ENCODE measurements around the gene ACBD3. TPM values are rescaled to one million over a fixed set of nuclear protein-coding genes. Genes with fewer than 3 reads are reported as not detected.

Gene ACBD3
- total RNA-seq, 4 donors from 2014 or later, result 30.0 to 48.8 (median 34.3) TPM

- Histone ChIP-seq H3K27me3 (no peaks in the 10 kb centered on the region), H3K4me3 (peak overlapping the region; percentile 42 to 80), H3K36me3 (no peaks in the 10 kb centered on the region), H3K9me3 (no peaks in the 10 kb centered on the region), H3K27ac (peak overlapping the region in 3 of 4 donors; percentile 63 to 81 (median 74)), H3K4me1 (peaks cover 0 to 24% (median 5%) of the 10 kb centered on the region in 3 donors)
- ATAC-seq, result peak; percentile 86
- WGBS, 2 donors (ENCODE audit: low coverage in 1 of 2), result no CpG with 5 or more reads among the region's 104 CpGs
- TF ChIP-seq POLR2A (IDR thresholded peaks at IDR 0.05) (no peak), CTCF (IDR thresholded peaks at IDR 0.05) (peak in 3 of 4 experiments; percentile 86 to 97 (median 96)), EP300 (IDR thresholded peaks at IDR 0.05) (no peak), POLR2AphosphoS5 (IDR thresholded peaks at IDR 0.05) (peak; percentile 20)
These were observed 64.7 kb downstream of the ACBD3 start for GRCh38 chr1:226121587-226122400.

GRCh38 chr1:226121049-226121586 is 65.4 kb downstream of the ACBD3 start:
- Histone ChIP-seq H3K36me3 (no peaks in the 10 kb centered on the region), H3K4me1 (peaks cover 0 to 24% (median 5%) of the 10 kb centered on the region in 3 donors), H3K27me3 (no peaks in the 10 kb centered on the region), H3K4me3 (peak overlapping the region in 1 of 2 donors; percentile 80), H3K27ac (peak overlapping the region in 3 of 4 donors; percentile 63 to 81 (median 74)), H3K9me3 (no peaks in the 10 kb centered on the region)
- no peak for ATAC-seq
- TF ChIP-seq CTCF (IDR thresholded peaks at IDR 0.05) (no peak), EP300 (IDR thresholded peaks at IDR 0.05) (no peak), POLR2A (IDR thresholded peaks at IDR 0.05) (no peak), POLR2AphosphoS5 (IDR thresholded peaks at IDR 0.05) (no peak)
- WGBS, 2 donors (ENCODE audit: low coverage in 1 of 2), result 40 to 55% methylated on average over 3 of the region's 37 CpGs

GRCh38 chr1:226120398-226120797 is 66.1 kb downstream of the ACBD3 start:
- no peak for ATAC-seq
- Histone ChIP-seq H3K9me3 (no peaks in the 10 kb centered on the region), H3K27ac (no peak overlapping the region), H3K36me3 (no peaks in the 10 kb centered on the region), H3K4me3 (no peak overlapping the region), H3K27me3 (no peaks in the 10 kb centered on the region), H3K4me1 (peaks cover 0 to 24% (median 5%) of the 10 kb centered on the region in 3 donors)
- WGBS, 2 donors (ENCODE audit: low coverage in 1 of 2), result 80% methylated on average over 2 of the region's 5 CpGs; no CpG with 5 or more reads in 1 of the 2 donors
- no peak for TF ChIP-seq POLR2AphosphoS5 (IDR thresholded peaks at IDR 0.05)
- TF ChIP-seq EP300 (IDR thresholded peaks at IDR 0.05), result no peak
- no peak for TF ChIP-seq CTCF (IDR thresholded peaks at IDR 0.05)
- no peak for TF ChIP-seq POLR2A (IDR thresholded peaks at IDR 0.05)

GRCh38 chr1:226119169-226119568 is 67.4 kb downstream of the ACBD3 start:
- H3K36me3 ChIP-seq, result no peaks in the 10 kb centered on the region
- no peak overlapping the region for H3K4me3 ChIP-seq
- TF ChIP-seq EP300 (IDR thresholded peaks at IDR 0.05), result no peak
- no peak overlapping the region for H3K27ac ChIP-seq
- H3K27me3 ChIP-seq, result no peaks in the 10 kb centered on the region
- no peak for ATAC-seq
- 79 to 100% methylated on average over 1 to 6 of the region's 6 CpGs for WGBS, 2 donors (ENCODE audit: low coverage in 1 of 2)
- H3K4me1 ChIP-seq, result peaks cover 0 to 22% (median 5%) of the 10 kb centered on the region in 3 donors
- H3K9me3 ChIP-seq, result no peaks in the 10 kb centered on the region

GRCh38 chr1:226118357-226118756 is 68.2 kb downstream of the ACBD3 start:
- WGBS, 2 donors (ENCODE audit: low coverage in 1 of 2), result 88 to 100% methylated on average over 2 to 3 of the region's 4 CpGs

More at GRCh38 chr1:226118357-226118756, 68.2 kb downstream of the ACBD3 start:
- no peak overlapping the region for H3K4me3 ChIP-seq
- no peak overlapping the region for H3K27ac ChIP-seq
- peaks cover 0 to 22% (median 5%) of the 10 kb centered on the region in 3 donors for H3K4me1 ChIP-seq
- ATAC-seq, result no peak
- no peaks in the 10 kb centered on the region for H3K36me3 ChIP-seq
- H3K9me3 ChIP-seq, result no peaks in the 10 kb centered on the region
- no peak for TF ChIP-seq EP300 (IDR thresholded peaks at IDR 0.05)
- no peak for TF ChIP-seq POLR2A (IDR thresholded peaks at IDR 0.05)
- no peak for TF ChIP-seq CTCF (IDR thresholded peaks at IDR 0.05)
- no peak for TF ChIP-seq POLR2AphosphoS5 (IDR thresholded peaks at IDR 0.05)
- no peaks in the 10 kb centered on the region for H3K27me3 ChIP-seq

All from gastroesophageal sphincter (tissue), 4 donors.